Jurkat, Clone E6-1 (cell line): ENCODE results near the gene RIT2.

Experiments used
- DNase-seq: peaks from one replicate; pipeline ENCODE4 v3.0.0-alpha.2; 2011; ENCODE audit warnings: low read depth, low spot score
- H3K4me3 ChIP-seq: 2 replicates; pipeline ENCODE4 v1.5.1; 2011; ENCODE audit warnings: mild to moderate bottlenecking, low read length, control low read depth, moderate library complexity

RIT2 gene

DNA sequence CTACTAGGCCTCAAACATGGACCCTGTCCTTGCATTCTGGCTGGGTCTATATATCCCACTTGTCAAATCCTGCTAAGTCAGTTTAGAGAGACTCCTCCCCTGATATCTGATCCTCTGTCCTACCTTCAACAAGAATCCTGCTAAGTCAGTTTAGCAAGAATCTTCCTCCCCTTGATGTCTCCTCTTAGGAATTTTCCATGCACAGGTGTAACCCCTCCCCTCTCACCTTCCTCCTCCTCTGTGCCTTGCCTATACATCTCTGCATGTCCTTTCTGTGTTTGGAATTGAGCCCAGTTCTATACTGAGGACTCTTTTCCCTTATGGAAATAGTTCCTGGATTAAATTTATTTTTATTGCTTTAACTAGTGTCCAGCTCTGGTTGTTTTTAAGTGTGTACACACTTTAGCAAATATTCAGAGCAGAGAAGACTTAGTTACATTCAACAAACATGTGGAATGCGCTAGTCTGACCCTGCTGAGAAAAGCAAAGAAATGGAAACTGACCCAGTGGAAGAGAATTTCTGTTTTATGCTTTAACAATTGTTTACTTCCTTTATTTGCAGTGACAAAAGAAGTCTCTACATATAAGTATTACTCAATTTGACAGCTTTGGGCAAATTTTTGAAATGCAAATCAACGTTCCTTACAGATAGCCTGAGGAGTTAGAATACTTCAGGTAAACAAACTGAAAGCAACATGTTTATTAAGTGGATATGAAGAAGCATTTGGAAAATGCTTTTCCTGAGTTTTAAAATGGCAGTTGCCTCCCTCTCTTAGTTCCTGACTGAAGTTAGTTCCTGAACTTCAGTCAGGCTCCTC lies 80.6 kb downstream of the RIT2 start:
- DNase-seq: no peak
- no peak overlapping the region for H3K4me3 ChIP-seq

DNA sequence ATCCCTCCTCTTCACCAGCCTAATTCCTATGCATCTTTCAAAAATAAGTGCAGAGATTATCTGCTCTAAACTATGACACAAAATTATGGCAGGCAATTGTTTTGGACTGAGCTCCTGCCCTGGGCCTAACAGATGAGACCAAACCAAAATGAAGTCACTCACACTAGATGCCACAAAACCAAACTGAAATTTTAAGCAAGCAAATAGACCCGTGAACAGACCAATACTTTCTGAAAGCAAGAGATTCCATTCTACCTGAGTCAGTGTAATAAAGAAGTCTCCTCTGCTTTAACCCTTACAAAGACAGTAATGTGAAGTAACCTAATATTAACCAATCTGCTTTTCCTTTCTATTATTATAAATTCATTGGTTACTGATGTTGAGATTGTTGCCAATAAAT lies 84.3 kb downstream of the RIT2 start:
- DNase-seq: no peak
- H3K4me3 ChIP-seq: no peak overlapping the region

DNA sequence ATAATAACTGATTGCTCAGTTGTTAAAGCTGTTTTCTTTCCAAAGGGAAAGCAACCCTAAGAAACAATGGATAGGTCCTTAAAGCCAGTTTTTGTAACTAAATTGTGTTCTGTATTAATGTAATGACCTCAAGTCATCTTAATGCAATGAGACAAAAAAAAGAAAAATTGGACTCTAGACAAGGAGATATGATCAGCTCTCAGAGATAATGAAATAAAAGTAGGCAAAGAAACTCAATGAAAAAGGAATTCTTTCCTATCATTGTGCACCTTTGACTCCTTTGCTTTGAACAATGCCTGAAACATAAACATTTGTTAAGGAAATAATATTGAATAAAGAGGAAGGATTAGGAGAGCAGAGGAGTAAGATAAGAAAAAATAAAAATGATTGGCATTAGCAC lies 86.1 kb downstream of the RIT2 start:
- no peak for DNase-seq
- H3K4me3 ChIP-seq: no peak overlapping the region

DNA sequence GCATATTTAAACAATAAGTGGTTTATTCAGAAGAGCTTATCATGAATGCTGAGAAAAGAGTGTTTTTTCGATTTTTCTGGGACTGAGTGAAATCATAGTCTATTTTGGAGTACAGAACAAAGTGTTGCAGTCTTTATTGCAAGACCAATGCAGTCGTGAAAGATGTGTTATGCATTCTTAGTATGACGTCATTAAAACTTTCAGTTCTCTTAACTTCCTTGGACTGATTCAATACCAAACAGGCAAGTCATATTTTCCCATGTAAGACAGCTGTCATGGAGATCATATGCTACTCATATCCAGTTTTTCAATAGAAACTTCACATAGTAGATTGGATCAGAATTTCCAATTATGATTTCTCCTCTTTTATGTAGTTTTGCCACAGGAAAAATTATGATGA lies 92.6 kb downstream of the RIT2 start:
- no peak overlapping the region for H3K4me3 ChIP-seq
- no peak for DNase-seq

DNA sequence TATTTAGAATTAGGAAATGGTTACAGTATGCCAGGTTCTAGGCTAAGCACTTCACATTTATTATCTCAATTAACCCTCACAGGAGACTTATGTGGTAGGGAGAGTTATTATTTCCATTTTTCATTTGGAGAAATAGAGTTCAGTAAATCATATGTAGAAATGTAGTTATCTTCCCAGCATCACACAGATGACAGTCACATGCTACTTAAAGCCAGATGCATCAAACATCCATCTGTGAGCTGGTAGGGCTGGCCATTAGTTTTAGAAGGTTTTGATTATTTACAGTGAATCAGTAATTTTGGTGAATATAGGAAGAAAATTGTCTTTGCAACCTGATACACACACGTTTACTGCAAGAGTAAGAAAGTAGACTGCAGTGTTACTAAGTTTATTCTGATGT lies 97.9 kb downstream of the RIT2 start:
- DNase-seq: no peak
- H3K4me3 ChIP-seq: no peak overlapping the region

DNA sequence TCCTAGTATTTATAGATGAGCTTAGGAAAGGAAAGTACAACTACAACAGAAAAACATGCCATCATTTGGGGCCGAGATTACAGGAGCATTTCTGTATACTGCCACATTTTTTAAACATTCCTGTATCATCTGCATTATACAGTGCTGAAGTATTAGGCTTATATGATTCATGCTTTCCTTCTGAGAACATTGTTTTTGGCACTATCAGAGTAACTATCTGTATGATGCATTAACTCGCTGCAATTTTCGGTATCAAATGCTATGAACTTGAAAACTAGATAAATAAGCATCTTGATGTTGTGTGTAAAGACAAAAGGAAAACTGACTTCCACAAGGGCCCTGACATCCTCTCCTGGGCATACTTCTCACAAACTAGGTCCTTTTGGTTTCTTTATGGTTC lies 102.0 kb downstream of the RIT2 start:
- no peak for DNase-seq
- no peak overlapping the region for H3K4me3 ChIP-seq

DNA sequence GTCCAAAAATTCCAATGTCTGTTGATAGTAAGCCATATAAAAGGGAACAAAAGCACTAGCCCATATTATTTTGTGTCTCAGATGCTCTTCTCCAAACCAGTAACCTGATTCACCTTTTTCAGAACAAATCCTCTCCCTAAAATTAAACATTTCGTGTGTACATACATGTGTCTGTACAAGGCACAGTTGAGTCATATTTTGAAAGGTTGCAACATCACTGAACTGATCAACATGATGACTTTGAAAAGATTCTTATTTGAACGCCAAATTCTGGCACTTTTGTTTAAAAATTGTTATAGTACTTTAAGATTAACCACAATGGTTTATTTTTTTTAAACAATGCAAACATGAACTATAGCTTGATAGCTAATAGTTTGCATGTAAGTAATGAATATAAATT lies 102.5 kb downstream of the RIT2 start:
- H3K4me3 ChIP-seq: no peak overlapping the region
- no peak for DNase-seq

DNA sequence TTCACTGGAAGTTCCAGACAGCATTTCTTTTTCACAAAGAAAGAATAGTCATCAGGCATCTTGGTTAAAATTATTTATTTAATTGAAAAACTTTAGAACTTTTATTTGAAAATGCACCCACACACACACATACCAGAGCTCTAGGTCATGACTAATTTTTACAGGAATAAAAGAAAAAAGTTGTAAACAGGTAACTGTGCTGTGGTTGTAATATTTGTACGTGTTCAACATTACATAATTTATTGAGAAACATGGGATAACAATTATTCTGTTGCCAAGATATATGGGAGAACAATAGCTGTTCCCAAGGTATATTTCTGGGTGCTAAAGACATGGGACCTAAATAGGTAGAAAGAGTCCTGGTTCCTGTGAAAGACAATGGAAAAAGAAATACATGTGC lies 104.9 kb downstream of the RIT2 start:
- H3K4me3 ChIP-seq: no peak overlapping the region
- DNase-seq: no peak

DNA sequence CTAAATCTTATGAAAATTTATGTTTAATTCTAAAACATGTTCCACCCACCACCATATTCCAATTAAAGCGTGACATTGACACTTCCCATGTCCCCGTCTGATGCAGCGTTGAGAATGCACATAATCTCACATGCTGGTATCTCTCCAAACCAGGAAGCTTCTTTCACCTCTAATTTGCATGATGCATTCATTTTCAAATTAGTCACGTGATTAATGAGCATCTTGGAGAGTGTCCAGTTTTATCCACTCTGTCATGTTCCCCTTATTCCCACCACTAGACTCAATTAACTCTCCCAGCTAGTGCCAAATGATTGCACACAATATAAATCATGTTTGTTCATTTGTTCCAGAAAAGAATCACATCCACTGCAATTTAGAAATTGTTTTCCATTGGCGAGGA lies 105.8 kb downstream of the RIT2 start:
- H3K4me3 ChIP-seq: no peak overlapping the region
- DNase-seq: no peak

DNA sequence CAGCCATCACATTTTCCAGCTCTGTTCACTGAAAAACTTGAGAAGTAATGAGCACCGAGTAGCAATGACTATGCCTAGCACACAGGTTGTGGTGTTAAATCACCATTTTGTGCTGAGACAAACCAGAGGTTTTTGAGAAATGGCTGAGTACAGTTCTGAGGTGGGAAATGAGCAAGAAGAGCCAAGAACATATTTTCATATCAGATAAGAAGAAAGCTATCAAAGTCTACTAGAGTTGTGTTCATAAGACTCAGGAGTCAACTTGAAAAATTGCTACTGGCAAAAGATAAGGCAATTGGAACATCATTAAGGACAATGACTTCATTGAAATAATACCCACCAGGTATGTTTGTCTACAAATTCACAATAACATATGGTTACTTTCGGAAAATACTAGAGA lies 108.1 kb downstream of the RIT2 start:
- no peak for DNase-seq
- H3K4me3 ChIP-seq: no peak overlapping the region

DNA sequence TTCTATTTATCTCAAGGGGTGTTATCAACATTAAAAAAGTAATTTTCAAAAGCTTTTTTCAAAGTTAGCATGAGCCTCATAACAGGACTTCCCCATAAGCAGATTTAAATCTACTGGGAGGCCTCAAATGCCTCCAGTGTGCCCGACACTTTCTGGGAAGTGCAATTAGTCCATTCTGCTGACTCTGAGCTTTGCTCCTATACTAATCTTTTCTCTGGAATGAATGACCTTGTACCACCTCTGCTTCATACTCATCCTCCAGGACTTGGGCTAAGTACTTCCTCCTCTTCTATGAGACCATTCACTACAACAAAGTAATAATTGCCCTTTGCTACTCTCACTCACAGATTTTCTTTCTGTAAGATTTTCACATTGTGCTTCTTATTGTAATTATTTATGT lies 111.1 kb downstream of the RIT2 start:
- DNase-seq: no peak
- no peak overlapping the region for H3K4me3 ChIP-seq

DNA sequence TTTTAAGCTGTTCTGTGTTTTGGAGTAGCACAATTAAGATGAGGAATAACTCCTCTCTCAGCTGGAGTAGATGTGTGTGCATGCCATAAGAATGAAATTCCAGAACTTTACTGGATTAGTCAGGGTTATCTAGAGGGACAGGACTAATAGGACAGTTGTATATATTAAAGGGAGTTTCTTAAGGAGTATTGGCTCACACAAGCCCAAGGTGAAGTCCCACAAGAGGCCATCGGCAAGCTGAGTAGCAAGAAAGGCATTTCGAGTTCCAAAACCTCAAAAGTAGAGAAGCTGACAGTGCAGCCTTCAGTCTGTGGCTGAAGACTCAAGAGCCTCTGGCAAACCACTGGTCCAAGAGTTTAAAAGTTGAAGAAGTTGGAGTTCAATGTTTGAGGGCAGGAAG lies 113.7 kb downstream of the RIT2 start:
- DNase-seq: no peak

DNA sequence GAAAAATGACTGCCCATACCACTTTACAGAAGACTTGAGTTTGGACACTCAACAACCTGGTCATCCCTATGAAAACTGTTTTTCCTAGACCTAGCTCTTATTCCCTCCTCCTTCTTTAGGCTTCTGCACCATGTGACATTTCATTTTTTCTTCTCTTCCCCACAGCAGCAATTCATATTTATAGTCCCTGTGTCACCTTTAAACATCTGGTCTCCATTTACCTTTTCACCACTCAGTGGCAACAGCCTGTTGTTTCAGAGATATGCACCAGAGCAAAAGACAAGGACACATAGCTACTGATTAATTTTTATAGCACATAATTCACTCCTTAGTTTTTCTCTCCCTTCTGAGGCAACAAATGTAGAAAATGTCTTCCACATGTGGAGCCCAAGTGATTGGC lies 118.7 kb downstream of the RIT2 start:
- no peak overlapping the region for H3K4me3 ChIP-seq
- DNase-seq: no peak

More for the DNA sequence above, 113.7 kb downstream of the RIT2 start:
- H3K4me3 ChIP-seq: no peak overlapping the region

DNA sequence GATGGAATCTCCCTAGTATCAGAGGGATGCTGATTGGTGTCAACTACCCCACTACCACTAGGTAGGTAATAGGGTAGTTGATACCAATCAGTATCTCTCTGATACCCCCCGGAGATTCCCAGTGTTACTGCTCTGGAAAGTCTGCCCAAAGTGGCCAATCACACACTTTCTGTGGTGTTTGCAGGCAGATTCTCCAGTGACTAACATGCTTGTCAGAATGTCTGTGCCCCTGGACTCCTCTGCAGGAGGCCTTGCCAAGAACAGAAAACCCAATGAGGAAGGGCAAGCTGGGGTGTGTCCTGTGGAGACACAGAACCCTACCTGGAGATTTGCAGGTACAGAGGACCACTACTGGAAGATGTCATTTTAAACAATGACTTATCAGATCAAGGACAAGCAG lies 135.1 kb downstream of the RIT2 start:
- DNase-seq: no peak
- no peak overlapping the region for H3K4me3 ChIP-seq

DNA sequence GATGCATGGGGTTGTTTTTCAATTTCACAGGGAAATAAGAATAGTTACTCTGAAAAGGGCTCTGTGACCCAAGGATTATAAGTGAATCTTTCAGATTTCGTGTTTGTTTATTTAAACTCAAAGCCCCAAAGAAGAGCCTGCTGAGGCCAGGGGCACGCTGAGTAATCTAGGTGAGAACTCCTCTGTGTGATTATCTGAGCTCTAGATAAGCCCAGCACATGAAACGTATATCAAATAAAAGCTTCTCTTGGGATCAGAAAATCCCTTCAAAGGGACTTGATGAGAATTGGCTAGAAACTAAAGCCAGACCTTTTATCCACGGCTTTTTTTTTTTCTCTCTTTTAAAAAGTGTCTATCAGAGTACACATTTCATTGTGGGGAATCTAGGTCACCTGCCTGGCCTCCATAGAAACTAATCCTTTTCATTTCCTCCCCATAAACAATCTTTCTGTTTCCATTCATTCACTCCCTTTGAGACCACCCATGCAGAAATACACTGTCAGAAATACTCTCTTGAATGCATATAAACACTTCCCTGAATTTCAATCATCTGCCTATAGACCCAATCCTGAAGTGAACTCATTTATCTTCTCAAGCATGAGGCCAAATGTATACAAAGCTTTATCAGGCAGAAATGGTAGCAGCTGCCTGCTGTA lies 137.4 kb downstream of the RIT2 start:
- no peak overlapping the region for H3K4me3 ChIP-seq
- DNase-seq: no peak

DNA sequence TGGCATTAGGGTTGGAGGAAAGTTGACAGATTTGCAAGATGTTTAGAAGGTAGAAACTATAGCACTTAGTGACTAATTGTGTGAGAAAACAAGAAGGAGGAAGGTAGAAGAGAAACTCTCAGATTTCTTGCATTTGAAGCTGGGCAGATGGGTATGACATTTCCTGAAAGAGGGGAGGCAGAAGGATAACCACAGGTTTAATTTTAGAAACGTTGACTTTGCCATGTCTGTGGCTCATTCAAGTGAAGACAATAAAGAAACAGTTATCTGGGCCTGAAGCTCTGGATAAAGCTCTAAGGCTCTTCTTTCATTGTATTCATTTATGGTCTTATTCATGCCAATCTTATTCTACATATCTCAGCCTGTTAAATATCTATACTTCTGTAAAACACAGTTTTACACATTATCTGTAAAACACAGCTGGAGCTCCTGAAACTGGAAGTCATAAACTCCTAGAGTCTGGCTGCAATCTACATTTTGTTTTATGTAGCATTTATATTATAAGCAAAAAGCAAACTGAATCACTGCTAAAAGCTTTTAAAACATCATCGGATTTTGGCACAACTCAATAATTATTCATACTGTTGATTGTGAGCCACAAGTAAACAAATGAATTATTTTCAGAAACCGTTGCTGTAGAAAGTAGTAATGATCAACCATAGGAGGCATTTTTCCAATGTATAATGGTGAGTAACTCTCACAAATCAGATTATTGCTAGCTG lies 138.5 kb downstream of the RIT2 start:
- DNase-seq: no peak

DNA sequence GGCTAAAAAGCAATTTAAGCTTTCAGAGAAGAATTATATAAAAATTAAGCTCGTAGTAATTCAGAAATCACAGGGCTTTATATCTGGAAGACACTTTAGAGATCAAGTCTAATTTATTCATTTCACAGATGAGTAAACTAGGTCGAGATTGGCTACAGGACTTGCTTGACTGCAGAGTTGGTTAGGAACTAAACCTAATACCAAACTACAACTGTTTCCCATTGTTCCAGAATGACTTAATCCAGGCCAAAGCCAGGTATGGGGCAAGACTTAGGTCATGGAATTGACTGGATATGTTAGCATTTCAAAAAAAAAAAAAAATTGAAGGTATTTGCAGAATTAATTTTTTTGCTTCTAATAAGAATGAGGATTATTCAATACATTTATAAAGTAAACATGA lies 146.1 kb downstream of the RIT2 start:
- no peak overlapping the region for H3K4me3 ChIP-seq
- DNase-seq: no peak

More for the DNA sequence above, 138.5 kb downstream of the RIT2 start:
- H3K4me3 ChIP-seq: no peak overlapping the region

DNA sequence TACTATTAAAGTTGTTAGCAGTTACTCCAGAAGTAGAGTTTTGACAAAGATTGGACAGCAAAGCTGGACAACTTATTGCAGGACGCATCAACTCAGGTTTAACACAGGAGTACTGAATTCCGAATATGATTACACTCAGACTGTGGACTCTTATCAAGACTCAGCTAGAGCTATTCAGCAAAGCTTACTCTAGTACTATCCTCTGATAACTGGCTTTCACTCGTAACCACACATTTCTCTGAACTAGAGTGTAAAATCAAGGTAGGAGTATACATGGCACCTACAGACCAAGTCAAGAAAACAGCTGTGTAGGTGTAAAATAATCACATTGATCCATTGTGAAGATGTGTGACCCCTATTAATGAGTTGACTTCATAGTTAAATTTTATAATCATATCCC lies 154.2 kb downstream of the RIT2 start:
- DNase-seq: no peak
- no peak overlapping the region for H3K4me3 ChIP-seq

DNA sequence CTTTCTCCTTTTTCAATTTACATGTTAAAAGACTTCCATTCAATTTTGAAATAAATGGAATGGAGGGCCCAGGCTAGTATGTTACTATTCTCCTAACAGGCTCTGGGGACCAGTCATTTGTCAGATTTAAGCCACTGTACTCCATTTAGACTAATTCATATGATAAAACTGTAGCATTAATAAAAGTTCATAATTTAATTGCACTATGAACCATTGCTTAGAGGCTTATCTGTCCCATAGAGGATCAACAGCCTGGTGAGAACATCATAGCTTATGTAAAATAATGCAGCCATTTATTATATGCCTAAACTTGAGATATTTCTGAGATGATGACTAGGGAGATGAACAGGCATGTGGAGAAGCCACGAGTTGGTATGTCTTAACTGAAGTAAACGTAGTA lies 156.0 kb downstream of the RIT2 start:
- no peak overlapping the region for H3K4me3 ChIP-seq
- no peak for DNase-seq

DNA sequence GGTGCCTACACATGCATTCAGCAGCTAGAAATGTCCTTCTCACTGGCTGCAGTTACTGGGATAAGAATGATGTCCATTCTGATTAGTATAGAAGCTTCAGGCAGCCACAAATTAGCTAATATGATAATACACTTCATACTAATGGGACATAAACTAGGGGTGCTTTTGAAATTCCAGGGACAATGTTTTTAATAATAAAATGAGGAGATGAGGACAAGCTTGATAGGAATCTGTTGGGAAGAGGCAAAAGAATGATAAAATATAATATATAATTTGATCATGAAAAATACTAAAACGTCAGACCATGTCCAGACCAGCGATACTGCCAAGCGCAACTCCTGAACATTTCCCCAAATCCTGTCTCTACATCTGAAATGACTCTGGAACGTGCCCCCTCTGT lies 157.1 kb downstream of the RIT2 start:
- no peak overlapping the region for H3K4me3 ChIP-seq
- DNase-seq: no peak
